Measurements from ENCODE around the gene SCYL1. TPM values are rescaled to one million over a fixed set of nuclear protein-coding genes. Genes with fewer than 3 reads are reported as not detected.

Gene SCYL1
- total and polyA plus RNA-seq, 3 experiments from 2014 or later: 42.1 to 88.5 (median 85.1) TPM

DNA sequence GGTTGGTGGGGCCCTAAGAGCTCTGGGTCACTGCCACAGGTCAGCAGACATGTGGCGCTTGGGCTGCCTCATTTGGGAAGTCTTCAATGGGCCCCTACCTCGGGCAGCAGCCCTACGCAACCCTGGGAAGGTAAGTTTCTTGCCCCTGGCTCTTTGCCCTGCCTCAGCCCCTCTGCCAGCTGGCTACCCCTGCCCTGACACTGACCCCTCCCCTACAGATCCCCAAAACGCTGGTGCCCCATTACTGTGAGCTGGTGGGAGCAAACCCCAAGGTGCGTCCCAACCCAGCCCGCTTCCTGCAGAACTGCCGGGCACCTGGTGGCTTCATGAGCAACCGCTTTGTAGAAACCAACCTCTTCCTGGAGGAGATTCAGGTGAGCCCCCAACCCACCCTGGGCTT, 1.9 kb downstream of the SCYL1 start:
- peaks cover 55% of the 10 kb centered on the region for H3K4me1 ChIP-seq (ENCODE audit: insufficient read depth, low read length)
- H3K27me3 Mint-ChIP-seq: peaks cover 0 to 1% of the 10 kb centered on the region in 2 donors
- H3K27me3 ChIP-seq (ENCODE audit: insufficient read depth, low read length, poor library complexity, severe bottlenecking): no peaks in the 10 kb centered on the region
- no peak for DNase-seq
- ChIA-PET POLR2A (interaction anchor here (0.5 to 0.8 kb wide), 3 partner anchors 15 to 23 kb away, joined by 3 to 6 read pairs (median 3); no protein-coding TSS in a partner anchor), CTCF (interaction anchor here (2.3 to 3.8 kb wide), 3 partner anchors 10 to 66 kb away, joined by 7 to 42 read pairs (median 11); no protein-coding TSS in a partner anchor)
- no peak overlapping the region for H3K27ac ChIP-seq (ENCODE audit: low read depth, low read length)
- peak overlapping the region in 1 of 8 donors; percentile 87 for H3K27ac Mint-ChIP-seq
- H3K4me3 ChIP-seq (ENCODE audit: low read length): no peak overlapping the region
- H3K9me3 Mint-ChIP-seq: no peaks in the 10 kb centered on the region
- peaks cover 29% of the 10 kb centered on the region for H3K36me3 ChIP-seq (ENCODE audit: insufficient read depth, low read length)
- peaks cover 0 to 36% (median 8%) of the 10 kb centered on the region in 3 donors for H3K36me3 Mint-ChIP-seq
- peaks cover 48 to 64% (median 49%) of the 10 kb centered on the region in 3 donors for H3K4me1 Mint-ChIP-seq
- peak overlapping the region in 6 of 7 donors; percentile 23 to 86 (median 80) for H3K4me3 Mint-ChIP-seq
- no peaks in the 10 kb centered on the region for H3K9me3 ChIP-seq (ENCODE audit: low read length)

DNA sequence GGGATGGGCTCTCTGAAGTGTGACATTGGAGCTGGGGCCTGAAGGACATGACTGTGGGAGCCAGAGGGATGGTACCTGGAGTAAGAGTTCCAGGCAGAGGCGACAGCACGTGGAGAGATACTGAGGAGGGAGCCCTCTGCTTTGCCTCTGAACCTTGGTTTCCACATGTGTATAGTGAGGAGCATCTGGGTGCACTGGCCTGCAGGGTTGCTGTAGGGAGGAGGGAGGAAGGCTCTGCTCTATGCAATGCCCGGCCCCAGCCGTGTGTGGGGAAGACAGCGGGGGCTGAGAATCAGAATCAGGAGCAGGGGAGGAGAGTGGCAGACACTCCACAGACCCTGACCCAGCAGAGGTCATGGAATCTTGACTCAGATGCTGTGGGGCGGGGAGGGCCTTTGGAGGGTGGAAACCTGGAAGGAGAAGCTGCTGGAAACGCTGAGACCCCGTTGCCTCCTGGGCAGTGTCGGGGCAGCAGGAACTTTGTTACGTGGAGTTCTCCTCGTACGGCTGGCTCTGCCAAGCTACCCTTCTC, 4.0 kb downstream of the SCYL1 start:
- Mint-ChIP-seq H3K4me1 (peaks cover 28 to 43% (median 30%) of the 10 kb centered on the region in 3 donors), H3K27ac (peak overlapping the region in 2 of 8 donors; percentile 2 to 50), H3K36me3 (peaks cover 0 to 50% (median 10%) of the 10 kb centered on the region in 3 donors), H3K4me3 (peak overlapping the region in 1 of 7 donors; percentile 10), H3K9me3 (no peaks in the 10 kb centered on the region), H3K27me3 (peaks cover 0 to 1% of the 10 kb centered on the region in 2 donors)
- Histone ChIP-seq H3K27ac (ENCODE audit: low read depth, low read length) (no peak overlapping the region), H3K27me3 (ENCODE audit: insufficient read depth, low read length, poor library complexity, severe bottlenecking) (no peaks in the 10 kb centered on the region), H3K4me1 (ENCODE audit: insufficient read depth, low read length) (peaks cover 36% of the 10 kb centered on the region), H3K36me3 (ENCODE audit: insufficient read depth, low read length) (peaks cover 36% of the 10 kb centered on the region), H3K9me3 (ENCODE audit: low read length) (no peaks in the 10 kb centered on the region), H3K4me3 (ENCODE audit: low read length) (no peak overlapping the region)
- ChIA-PET CTCF (interaction anchor here (0.9 to 2.3 kb wide), 2 partner anchors 8 to 11 kb away, joined by 3 to 7 read pairs; no protein-coding TSS in a partner anchor), POLR2A (interaction anchor here (1.0 kb wide), 1 partner anchor 17 kb away, joined by 3 read pairs; no protein-coding TSS in a partner anchor)
- no peak for DNase-seq

DNA sequence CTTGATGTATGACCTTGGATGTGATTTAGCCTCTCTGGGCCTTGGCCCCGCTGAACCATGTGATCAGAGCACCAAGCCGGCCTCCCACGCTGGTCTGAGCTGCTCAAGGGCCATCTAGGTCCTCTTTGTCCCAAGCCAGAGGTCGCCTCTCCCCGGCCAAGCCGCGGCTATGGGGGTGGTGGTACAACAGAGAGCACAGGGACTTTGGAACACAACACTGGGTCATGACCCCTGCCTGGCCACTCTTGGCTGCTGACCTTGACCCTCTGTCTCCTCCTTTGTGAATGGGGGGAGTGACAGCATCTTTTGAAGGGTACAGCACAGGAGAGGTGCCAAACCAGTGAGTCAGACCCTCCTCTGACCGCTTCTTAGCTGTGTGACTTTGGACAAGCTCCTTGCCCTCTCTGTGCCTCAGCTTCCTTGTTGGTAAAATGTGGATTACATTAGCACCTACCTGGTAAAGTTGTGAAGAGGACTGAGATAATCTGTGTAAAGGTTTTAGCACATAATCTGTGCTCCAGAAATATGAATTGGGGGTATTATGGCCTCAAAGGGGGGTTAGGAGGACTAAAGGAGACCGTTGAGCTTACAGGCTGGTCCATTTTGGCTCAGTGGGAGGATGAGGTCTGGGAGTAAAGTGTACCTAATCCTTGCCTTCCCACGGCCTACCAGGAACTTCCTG, 4.7 kb downstream of the SCYL1 start:
- Histone ChIP-seq H3K36me3 (ENCODE audit: insufficient read depth, low read length) (peaks cover 36% of the 10 kb centered on the region), H3K4me3 (ENCODE audit: low read length) (no peak overlapping the region), H3K27ac (ENCODE audit: low read depth, low read length) (no peak overlapping the region), H3K27me3 (ENCODE audit: insufficient read depth, low read length, poor library complexity, severe bottlenecking) (no peaks in the 10 kb centered on the region), H3K9me3 (ENCODE audit: low read length) (no peaks in the 10 kb centered on the region), H3K4me1 (ENCODE audit: insufficient read depth, low read length) (peaks cover 29% of the 10 kb centered on the region)
- Mint-ChIP-seq H3K27ac (peak overlapping the region in 7 of 8 donors; percentile 23 to 87 (median 60)), H3K9me3 (no peaks in the 10 kb centered on the region), H3K27me3 (no peaks in the 10 kb centered on the region), H3K36me3 (peaks cover 0 to 55% (median 12%) of the 10 kb centered on the region in 3 donors), H3K4me3 (peak overlapping the region in 1 of 7 donors; percentile 32), H3K4me1 (peaks cover 20 to 35% (median 24%) of the 10 kb centered on the region in 3 donors)
- no peak for DNase-seq
- POLR2A ChIA-PET: interaction anchor here (0.5 to 1.0 kb wide), 3 partner anchors 8 to 17 kb away, joined by 3 to 7 read pairs (median 3); no protein-coding TSS in a partner anchor
- CTCF ChIA-PET: interaction anchor here (0.9 kb wide), 1 partner anchor 10 kb away, joined by 3 read pairs; no protein-coding TSS in a partner anchor

DNA sequence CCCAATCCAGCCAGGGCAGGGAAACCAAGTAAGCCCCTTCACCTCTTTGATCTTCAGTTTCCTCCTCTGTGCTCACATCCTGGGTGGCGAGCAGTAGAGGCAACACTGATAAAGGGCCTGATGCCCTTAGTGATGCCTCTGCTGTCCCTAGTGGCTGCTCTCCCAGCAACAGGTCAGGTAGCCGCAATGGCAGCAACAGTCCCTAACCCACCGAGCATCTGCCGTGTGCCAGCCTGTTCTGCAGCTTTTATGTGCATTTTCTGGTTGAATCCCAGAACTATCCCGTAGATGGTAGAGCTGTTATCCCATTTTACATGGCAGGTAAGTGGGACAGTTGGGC, 5.2 kb downstream of the SCYL1 start:
- CTCF ChIA-PET: interaction anchor here (2.7 kb wide), 1 partner anchor 11 kb away, joined by 11 read pairs; no protein-coding TSS in a partner anchor
- H3K27ac ChIP-seq (ENCODE audit: low read depth, low read length): no peak overlapping the region
- no peak overlapping the region for H3K4me3 ChIP-seq (ENCODE audit: low read length)
- H3K4me3 Mint-ChIP-seq: peak overlapping the region in 1 of 7 donors; percentile 32
- peaks cover 0 to 58% (median 14%) of the 10 kb centered on the region in 3 donors for H3K36me3 Mint-ChIP-seq
- peaks cover 20 to 35% (median 24%) of the 10 kb centered on the region in 3 donors for H3K4me1 Mint-ChIP-seq
- no peaks in the 10 kb centered on the region for H3K27me3 ChIP-seq (ENCODE audit: insufficient read depth, low read length, poor library complexity, severe bottlenecking)
- POLR2A ChIA-PET: interaction anchor here (0.6 kb wide), 1 partner anchor 17 kb away, joined by 3 read pairs; no protein-coding TSS in a partner anchor
- H3K9me3 ChIP-seq (ENCODE audit: low read length): no peaks in the 10 kb centered on the region
- peak in 1 of 5 donors; percentile 45 for DNase-seq
- H3K36me3 ChIP-seq (ENCODE audit: insufficient read depth, low read length): peaks cover 36% of the 10 kb centered on the region
- peak overlapping the region in 7 of 8 donors; percentile 23 to 87 (median 52) for H3K27ac Mint-ChIP-seq
- H3K9me3 Mint-ChIP-seq: no peaks in the 10 kb centered on the region
- H3K27me3 Mint-ChIP-seq: no peaks in the 10 kb centered on the region
- peaks cover 29% of the 10 kb centered on the region for H3K4me1 ChIP-seq (ENCODE audit: insufficient read depth, low read length)

DNA sequence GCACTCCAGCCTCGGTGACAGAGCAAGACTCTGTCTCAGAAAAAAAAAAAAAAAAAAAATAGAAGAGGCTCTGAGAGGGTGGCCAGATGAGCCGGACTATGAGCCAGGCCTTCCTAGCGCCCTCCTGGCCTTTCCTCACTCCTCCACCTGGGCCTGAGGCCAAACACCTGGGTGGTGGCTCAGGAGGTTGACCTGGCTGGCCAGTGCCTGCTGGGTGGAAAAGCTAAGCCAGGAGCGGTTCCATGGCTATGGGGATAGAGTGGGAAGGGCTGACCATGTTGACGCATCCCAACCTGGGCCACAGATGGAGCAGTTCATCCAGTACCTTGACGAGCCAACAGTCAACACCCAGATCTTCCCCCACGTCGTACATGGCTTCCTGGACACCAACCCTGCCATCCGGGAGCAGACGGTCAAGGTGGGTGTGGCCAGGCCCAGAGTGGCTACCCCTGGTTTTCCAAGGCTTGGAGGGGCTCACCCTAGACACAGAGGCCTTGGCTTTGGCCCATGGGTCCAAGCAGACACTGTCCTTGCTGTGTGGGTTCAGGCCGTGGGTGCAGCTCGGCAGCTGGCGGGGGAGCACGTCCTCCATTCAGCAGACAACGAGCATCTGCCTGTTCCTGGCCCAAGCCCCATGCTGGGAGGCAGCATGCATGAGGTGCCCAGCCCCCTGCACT, 7.6 kb downstream of the SCYL1 start:
- ChIA-PET POLR2A (interaction anchor here (0.6 kb wide), 1 partner anchor 283 kb away, joined by 5 read pairs; no protein-coding TSS in a partner anchor), CTCF (interaction anchor here (2.7 kb wide), 1 partner anchor 8 kb away, joined by 11 read pairs; no protein-coding TSS in a partner anchor)
- Mint-ChIP-seq H3K27me3 (no peaks in the 10 kb centered on the region), H3K36me3 (peaks cover 0 to 68% (median 14%) of the 10 kb centered on the region in 3 donors), H3K27ac (no peak overlapping the region), H3K4me1 (peaks cover 10 to 16% (median 14%) of the 10 kb centered on the region in 3 donors), H3K4me3 (no peak overlapping the region), H3K9me3 (no peaks in the 10 kb centered on the region)
- Histone ChIP-seq H3K9me3 (ENCODE audit: low read length) (no peaks in the 10 kb centered on the region), H3K27ac (ENCODE audit: low read depth, low read length) (no peak overlapping the region), H3K4me3 (ENCODE audit: low read length) (no peak overlapping the region), H3K36me3 (ENCODE audit: insufficient read depth, low read length) (peaks cover 27% of the 10 kb centered on the region), H3K27me3 (ENCODE audit: insufficient read depth, low read length, poor library complexity, severe bottlenecking) (no peaks in the 10 kb centered on the region), H3K4me1 (ENCODE audit: insufficient read depth, low read length) (peaks cover 13% of the 10 kb centered on the region)
- no peak for DNase-seq

- CTCF ChIA-PET: interaction anchor here (12.4 kb wide), 1 partner anchor 56 kb away, joined by 258 read pairs; the partner anchor contains the start of gene KCNK7
- POLR2A ChIA-PET: no interaction called here
- no peak for DNase-seq
These were observed 10.2 kb downstream of the SCYL1 start for GRCh38 chr11:65535102-65535501.

DNA sequence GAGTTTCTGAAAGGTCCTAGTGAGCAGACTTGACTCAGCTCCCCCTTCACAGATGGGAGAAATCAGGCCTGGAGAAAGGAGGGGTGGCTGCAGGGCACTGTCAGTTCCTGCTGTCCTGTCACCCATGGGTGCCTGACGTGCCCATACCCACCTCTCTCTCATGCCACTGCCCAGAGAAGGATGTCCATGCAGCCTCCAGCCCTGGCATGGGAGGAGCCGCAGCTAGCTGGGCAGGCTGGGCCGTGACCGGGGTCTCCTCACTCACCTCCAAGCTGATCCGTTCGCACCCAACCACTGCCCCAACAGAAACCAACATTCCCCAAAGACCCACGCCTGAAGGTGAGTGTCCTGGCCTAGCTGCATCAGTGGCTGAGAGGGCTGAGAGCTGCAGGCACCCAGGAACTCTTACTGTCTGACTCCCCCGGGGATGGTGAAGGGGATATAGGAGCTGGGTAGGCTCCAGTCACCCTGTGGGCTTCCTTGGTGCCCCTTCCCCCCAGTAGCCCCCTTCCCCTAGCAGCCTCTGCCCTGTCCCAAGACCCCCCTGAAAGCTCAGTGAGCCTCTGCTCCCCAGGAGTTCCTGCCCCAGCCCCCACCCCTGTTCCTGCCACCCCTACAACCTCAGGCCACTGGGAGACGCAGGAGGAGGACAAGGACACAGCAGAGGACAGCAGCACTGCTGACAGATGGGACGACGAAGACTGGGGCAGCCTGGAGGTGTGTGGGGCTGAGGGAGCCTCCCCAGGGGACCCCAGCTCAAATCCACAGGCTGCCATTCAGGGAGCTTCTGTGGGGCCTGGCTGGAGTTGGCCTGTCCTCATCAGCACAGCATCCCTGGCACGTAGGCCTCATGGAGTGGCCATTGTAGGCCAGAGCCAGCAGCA, 11.8 kb downstream of the SCYL1 start:
- peak overlapping the region in 1 of 8 donors; percentile 81 for H3K27ac Mint-ChIP-seq

More at GRCh38 chr11:65535102-65535501, 10.2 kb downstream of the SCYL1 start:
- Histone ChIP-seq H3K9me3 (ENCODE audit: low read length) (no peaks in the 10 kb centered on the region), H3K27me3 (ENCODE audit: insufficient read depth, low read length, poor library complexity, severe bottlenecking) (no peaks in the 10 kb centered on the region), H3K36me3 (ENCODE audit: insufficient read depth, low read length) (peaks cover 22% of the 10 kb centered on the region), H3K4me3 (ENCODE audit: low read length) (no peak overlapping the region), H3K4me1 (ENCODE audit: insufficient read depth, low read length) (peaks cover 4% of the 10 kb centered on the region), H3K27ac (ENCODE audit: low read depth, low read length) (no peak overlapping the region)
- Mint-ChIP-seq H3K36me3 (peaks cover 0 to 63% (median 11%) of the 10 kb centered on the region in 3 donors), H3K27me3 (no peaks in the 10 kb centered on the region), H3K4me1 (peaks cover 2 to 3% (median 3%) of the 10 kb centered on the region in 3 donors), H3K27ac (peak overlapping the region in 1 of 8 donors; percentile 54), H3K4me3 (no peak overlapping the region), H3K9me3 (no peaks in the 10 kb centered on the region)

More for the DNA sequence above, 11.8 kb downstream of the SCYL1 start:
- H3K27me3 ChIP-seq (ENCODE audit: insufficient read depth, low read length, poor library complexity, severe bottlenecking): no peaks in the 10 kb centered on the region
- peaks cover 8% of the 10 kb centered on the region for H3K4me1 ChIP-seq (ENCODE audit: insufficient read depth, low read length)
- no peaks in the 10 kb centered on the region for H3K9me3 ChIP-seq (ENCODE audit: low read length)
- no peak overlapping the region for H3K27ac ChIP-seq (ENCODE audit: low read depth, low read length)
- H3K36me3 ChIP-seq (ENCODE audit: insufficient read depth, low read length): peaks cover 7% of the 10 kb centered on the region
- Mint-ChIP-seq H3K27me3 (no peaks in the 10 kb centered on the region), H3K9me3 (no peaks in the 10 kb centered on the region), H3K4me1 (peaks cover 3 to 8% (median 7%) of the 10 kb centered on the region in 3 donors), H3K4me3 (no peak overlapping the region), H3K36me3 (peaks cover 0 to 52% (median 6%) of the 10 kb centered on the region in 3 donors)
- CTCF ChIA-PET: interaction anchor here (1.1 to 12.4 kb wide), 4 partner anchors 9 to 54 kb away, joined by 3 to 258 read pairs (median 6); partner anchors contain the start of genes FAM89B and KCNK7
- no peak for DNase-seq
- POLR2A ChIA-PET: interaction anchor here (1.1 kb wide), 1 partner anchor 12 kb away, joined by 4 read pairs; the partner anchor contains the start of gene SCYL1
- H3K4me3 ChIP-seq (ENCODE audit: low read length): no peak overlapping the region

All from CD8-positive, alpha-beta memory T cell (primary cell).